Nephron progenitor cell (in vitro differentiated cells): Measurements from ENCODE around the gene PIK3R1.

Experiments
- DNase-seq: peaks from one replicate; pipeline ENCODE4 v3.0.0; 2021
- H3K27ac Mint-ChIP-seq: 2 replicates; pipeline ENCODE4 v1.8.0; 2021; ENCODE audit warnings: mild to moderate bottlenecking, moderate library complexity, mixed read lengths
- H3K27me3 Mint-ChIP-seq: 2 replicates; pipeline ENCODE4 v1.8.0; 2021; ENCODE audit warnings: mild to moderate bottlenecking, low read depth, mixed read lengths; ENCODE audit not compliant: poor library complexity
- H3K36me3 Mint-ChIP-seq: 2 replicates; pipeline ENCODE4 v1.8.0; 2021; ENCODE audit warnings: low read depth, mixed read lengths
- H3K4me1 Mint-ChIP-seq: 2 replicates; pipeline ENCODE4 v1.8.0; 2021; ENCODE audit warnings: mixed read lengths
- H3K4me3 Mint-ChIP-seq: 2 replicates; pipeline ENCODE4 v1.8.0; 2021; ENCODE audit warnings: mild to moderate bottlenecking, moderate library complexity, mixed read lengths
- H3K9me3 Mint-ChIP-seq: 2 replicates; pipeline ENCODE4 v1.8.0; 2021; ENCODE audit warnings: mild to moderate bottlenecking, moderate library complexity, mixed read lengths
- TF ChIP-seq, protein P1 (sequence below): fragments of 200-600 bp; sonication (generic); IDR thresholded peaks from 2 replicates; pipeline ENCODE4 v1.5.0; 2021; ENCODE audit warnings: antibody characterized with exemption

The PIK3R1 gene

GRCh38 chr5:68266457-68266856, 50.9 kb downstream of the PIK3R1 start:
- TF ChIP-seq, protein P1, sequence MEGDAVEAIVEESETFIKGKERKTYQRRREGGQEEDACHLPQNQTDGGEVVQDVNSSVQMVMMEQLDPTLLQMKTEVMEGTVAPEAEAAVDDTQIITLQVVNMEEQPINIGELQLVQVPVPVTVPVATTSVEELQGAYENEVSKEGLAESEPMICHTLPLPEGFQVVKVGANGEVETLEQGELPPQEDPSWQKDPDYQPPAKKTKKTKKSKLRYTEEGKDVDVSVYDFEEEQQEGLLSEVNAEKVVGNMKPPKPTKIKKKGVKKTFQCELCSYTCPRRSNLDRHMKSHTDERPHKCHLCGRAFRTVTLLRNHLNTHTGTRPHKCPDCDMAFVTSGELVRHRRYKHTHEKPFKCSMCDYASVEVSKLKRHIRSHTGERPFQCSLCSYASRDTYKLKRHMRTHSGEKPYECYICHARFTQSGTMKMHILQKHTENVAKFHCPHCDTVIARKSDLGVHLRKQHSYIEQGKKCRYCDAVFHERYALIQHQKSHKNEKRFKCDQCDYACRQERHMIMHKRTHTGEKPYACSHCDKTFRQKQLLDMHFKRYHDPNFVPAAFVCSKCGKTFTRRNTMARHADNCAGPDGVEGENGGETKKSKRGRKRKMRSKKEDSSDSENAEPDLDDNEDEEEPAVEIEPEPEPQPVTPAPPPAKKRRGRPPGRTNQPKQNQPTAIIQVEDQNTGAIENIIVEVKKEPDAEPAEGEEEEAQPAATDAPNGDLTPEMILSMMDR: no peak
- H3K27ac Mint-ChIP-seq: peak overlapping the region; percentile 92
- DNase-seq: no peak
- no peaks in the 10 kb centered on the region for H3K27me3 Mint-ChIP-seq
- H3K9me3 Mint-ChIP-seq: peaks cover 6% of the 10 kb centered on the region
- H3K36me3 Mint-ChIP-seq: peaks cover 38% of the 10 kb centered on the region
- H3K4me3 Mint-ChIP-seq: no peak overlapping the region
- H3K4me1 Mint-ChIP-seq: peaks cover 47% of the 10 kb centered on the region

GRCh38 chr5:68267066-68267465, 51.5 kb downstream of the PIK3R1 start:
- Mint-ChIP-seq H3K36me3 (peaks cover 32% of the 10 kb centered on the region), H3K27me3 (no peaks in the 10 kb centered on the region), H3K4me3 (no peak overlapping the region), H3K4me1 (peaks cover 51% of the 10 kb centered on the region), H3K9me3 (peaks cover 2% of the 10 kb centered on the region), H3K27ac (peak overlapping the region; percentile 92)
- TF ChIP-seq, protein P1: no peak
- DNase-seq: no peak

DNA sequence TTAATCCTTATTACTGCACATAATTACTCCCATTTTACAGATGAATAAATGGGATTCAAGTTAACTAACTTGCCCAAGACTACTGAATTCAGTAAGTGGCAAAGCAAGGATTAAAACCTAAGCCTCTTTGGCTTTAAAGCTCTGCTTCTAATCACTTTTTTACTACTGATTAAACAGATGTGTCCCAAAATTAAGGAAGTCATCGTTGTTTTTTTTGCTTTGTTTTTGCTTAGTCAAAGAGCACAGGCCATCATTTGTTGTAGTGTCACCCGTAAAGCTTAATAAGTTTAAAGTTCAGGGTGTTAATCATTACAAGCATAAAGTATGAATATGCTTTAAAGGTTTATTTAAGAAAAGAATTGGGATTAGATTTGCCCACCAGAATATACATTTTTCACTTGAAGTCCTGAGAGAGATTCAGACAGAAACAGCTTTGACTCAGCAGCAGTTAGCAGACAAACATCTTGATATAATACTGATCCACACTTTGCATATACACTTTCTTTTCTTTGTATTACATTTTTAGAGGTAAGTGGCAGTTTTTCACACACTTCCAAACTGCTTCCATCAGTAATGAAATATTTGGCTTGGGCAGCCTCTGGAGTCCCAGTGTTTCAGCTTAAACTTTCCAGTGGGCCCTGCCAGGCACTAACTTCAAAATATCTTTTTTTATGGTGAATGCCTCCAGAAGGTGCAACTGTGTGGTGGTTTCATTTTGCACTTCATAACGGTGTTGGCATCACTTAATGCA, 52.7 kb downstream of the PIK3R1 start:
- H3K9me3 Mint-ChIP-seq: no peaks in the 10 kb centered on the region
- no peaks in the 10 kb centered on the region for H3K27me3 Mint-ChIP-seq
- peaks cover 30% of the 10 kb centered on the region for H3K36me3 Mint-ChIP-seq
- H3K4me3 Mint-ChIP-seq: no peak overlapping the region
- TF ChIP-seq, protein P1: no peak
- peaks cover 58% of the 10 kb centered on the region for H3K4me1 Mint-ChIP-seq
- H3K27ac Mint-ChIP-seq: peak overlapping the region; percentile 53
- no peak for DNase-seq

DNA sequence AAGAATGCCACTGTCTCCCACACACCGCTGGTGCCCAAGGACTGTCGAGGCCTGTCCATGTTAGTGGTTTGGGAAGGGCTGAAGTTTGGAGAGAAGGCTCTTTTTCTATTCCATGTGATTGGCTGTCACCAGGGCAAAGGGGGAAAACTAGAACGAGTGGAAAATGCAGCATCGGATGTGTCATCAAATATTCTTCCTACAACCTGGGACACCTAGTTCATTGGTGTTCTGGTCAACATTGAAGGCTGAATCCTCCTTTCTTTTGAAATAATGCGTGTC, 53.2 kb downstream of the PIK3R1 start:
- H3K27ac Mint-ChIP-seq: peak overlapping the region; percentile 51
- H3K4me3 Mint-ChIP-seq: no peak overlapping the region
- H3K27me3 Mint-ChIP-seq: no peaks in the 10 kb centered on the region
- peaks cover 30% of the 10 kb centered on the region for H3K36me3 Mint-ChIP-seq
- H3K4me1 Mint-ChIP-seq: peaks cover 63% of the 10 kb centered on the region
- no peaks in the 10 kb centered on the region for H3K9me3 Mint-ChIP-seq
- TF ChIP-seq, protein P1: no peak
- DNase-seq: no peak

DNA sequence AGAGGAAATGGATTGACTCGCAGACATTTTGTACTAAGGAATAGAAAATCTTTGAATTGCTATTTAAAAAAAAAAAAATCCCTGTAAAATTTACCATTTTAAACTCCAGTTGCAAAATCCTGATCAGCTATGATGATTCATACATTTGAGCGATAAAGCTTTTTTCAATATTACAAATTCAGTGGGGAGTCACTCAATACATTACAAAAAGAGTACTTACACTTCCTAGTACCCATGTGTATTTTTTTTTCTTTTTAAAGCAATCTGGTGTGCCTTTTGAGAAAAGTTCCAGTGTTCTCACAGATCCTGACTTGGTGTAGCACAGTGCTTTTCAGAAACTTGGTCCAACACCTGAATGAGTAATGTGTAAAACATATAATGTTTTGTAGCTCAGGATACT, 54.3 kb downstream of the PIK3R1 start:
- Mint-ChIP-seq H3K27ac (no peak overlapping the region), H3K27me3 (no peaks in the 10 kb centered on the region), H3K9me3 (no peaks in the 10 kb centered on the region), H3K4me3 (no peak overlapping the region), H3K4me1 (peaks cover 72% of the 10 kb centered on the region), H3K36me3 (peaks cover 32% of the 10 kb centered on the region)
- TF ChIP-seq, protein P1: no peak
- no peak for DNase-seq

DNA sequence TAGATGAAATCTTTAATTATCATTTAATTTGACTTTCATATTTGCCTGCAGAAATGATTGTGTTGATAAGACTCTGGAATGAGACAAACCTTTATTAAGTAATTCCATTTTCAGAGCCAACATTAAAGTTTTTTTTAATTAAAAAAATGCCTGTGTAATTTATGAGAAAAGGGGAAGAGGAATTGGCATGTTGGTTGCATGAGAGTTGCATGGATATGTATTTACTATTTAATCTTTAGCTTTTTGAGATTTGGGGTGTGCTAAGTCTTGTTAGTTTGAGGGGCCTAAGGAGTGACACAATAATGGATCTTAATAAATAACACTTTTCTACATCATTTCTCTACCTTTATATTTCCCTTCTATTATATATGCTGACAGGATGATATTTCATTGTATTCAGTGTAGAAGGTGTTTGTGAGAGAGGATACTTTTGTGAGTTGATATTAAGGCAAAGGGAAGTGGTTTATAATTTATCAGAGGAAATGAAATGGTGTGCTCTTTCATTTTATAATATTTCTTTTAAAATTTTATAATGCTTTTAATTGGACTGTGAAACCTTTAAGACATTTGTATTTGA, 54.9 kb downstream of the PIK3R1 start:
- Mint-ChIP-seq H3K4me1 (peaks cover 73% of the 10 kb centered on the region), H3K27ac (no peak overlapping the region), H3K27me3 (no peaks in the 10 kb centered on the region), H3K4me3 (no peak overlapping the region), H3K9me3 (no peaks in the 10 kb centered on the region), H3K36me3 (peaks cover 32% of the 10 kb centered on the region)
- no peak for DNase-seq
- TF ChIP-seq, protein P1: no peak
